MCF 10A (cell line): ENCODE results near the gene CRACDL. TPM values are rescaled to one million over a fixed set of nuclear protein-coding genes. Genes with fewer than 3 reads are reported as not detected.

Experiments used
- BruUV-seq: library from RNA; stranded (reverse); fragments of 400-500 nt; replicated peaks from 2 replicates; lab custom pipeline; 2021; lab: Mats Ljungman, UMichigan
- CTCF ChIA-PET: fragments of 300-600 bp; sonication (Branson Sonifier 250); formaldehyde crosslinking; extraction: SDS; loops from one replicate; lab custom pipeline; 2021; ENCODE audit warnings: antibody characterized with exemption, inconsistent platforms; lab: Yijun Ruan, JAX
- POLR2A ChIA-PET: fragments of 300-600, 350-650 bp; sonication (Branson Sonifier 250); formaldehyde crosslinking; extraction: SDS; loops from one replicate; lab custom pipeline; 2020; ENCODE audit warnings: antibody characterized with exemption, inconsistent platforms; lab: Yijun Ruan, JAX
- DNase-seq: peaks from one replicate; pipeline ENCODE4 v3.0.0-alpha.2; 2018; ENCODE audit not compliant: unreplicated experiment
- H3K27ac Mint-ChIP-seq: one replicate; pipeline ENCODE4 v1.8.0; 2022; ENCODE audit warnings: mild to moderate bottlenecking, low read depth, mixed read lengths; ENCODE audit not compliant: unreplicated experiment
- H3K27me3 Mint-ChIP-seq: one replicate; pipeline ENCODE4 v1.8.0; 2022; ENCODE audit warnings: mixed read lengths; ENCODE audit not compliant: insufficient read depth, unreplicated experiment
- H3K36me3 Mint-ChIP-seq: one replicate; pipeline ENCODE4 v1.8.0; 2022; ENCODE audit warnings: mild to moderate bottlenecking, moderate library complexity, mixed read lengths; ENCODE audit not compliant: insufficient read depth, unreplicated experiment
- H3K4me1 Mint-ChIP-seq: one replicate; pipeline ENCODE4 v1.8.0; 2022; ENCODE audit warnings: mixed read lengths; ENCODE audit not compliant: insufficient read depth, unreplicated experiment
- H3K4me3 Mint-ChIP-seq: one replicate; pipeline ENCODE4 v1.8.0; 2022; ENCODE audit warnings: mild to moderate bottlenecking, moderate library complexity, mixed read lengths; ENCODE audit not compliant: unreplicated experiment
- H3K9me3 Mint-ChIP-seq: one replicate; pipeline ENCODE4 v1.8.0; 2022; ENCODE audit warnings: mixed read lengths; ENCODE audit not compliant: unreplicated experiment
- intact Hi-C: fragments of 100-400 bp; cut with micrococcal nuclease; formaldehyde crosslinking; loops from 2 replicates; pipeline ENCODE4 v1.14.1; 2022
- total RNA-seq: library from RNA; stranded (reverse); gene quantifications from 2 replicates; pipeline ENCODE4 v1.2.3, GENCODE V29; 2022
- TF ChIP-seq, protein P1 (sequence below): fragments of 200-600 bp; IDR thresholded peaks from one replicate; pipeline ENCODE4 v1.8.0; 2022; ENCODE audit warnings: antibody characterized with exemption, mild to moderate bottlenecking; ENCODE audit not compliant: unreplicated experiment

Gene CRACDL
- total RNA-seq, 1 experiment from 2014 or later, result 12.9 TPM

GRCh38 chr2:98896416-98896815, 39.6 kb downstream of the CRACDL start:
- H3K27me3 Mint-ChIP-seq, result no peaks in the 10 kb centered on the region
- no peaks in the 10 kb centered on the region for H3K4me1 Mint-ChIP-seq
- no peaks in the 10 kb centered on the region for H3K9me3 Mint-ChIP-seq
- no peak overlapping the region for H3K27ac Mint-ChIP-seq
- TF ChIP-seq, protein P1, sequence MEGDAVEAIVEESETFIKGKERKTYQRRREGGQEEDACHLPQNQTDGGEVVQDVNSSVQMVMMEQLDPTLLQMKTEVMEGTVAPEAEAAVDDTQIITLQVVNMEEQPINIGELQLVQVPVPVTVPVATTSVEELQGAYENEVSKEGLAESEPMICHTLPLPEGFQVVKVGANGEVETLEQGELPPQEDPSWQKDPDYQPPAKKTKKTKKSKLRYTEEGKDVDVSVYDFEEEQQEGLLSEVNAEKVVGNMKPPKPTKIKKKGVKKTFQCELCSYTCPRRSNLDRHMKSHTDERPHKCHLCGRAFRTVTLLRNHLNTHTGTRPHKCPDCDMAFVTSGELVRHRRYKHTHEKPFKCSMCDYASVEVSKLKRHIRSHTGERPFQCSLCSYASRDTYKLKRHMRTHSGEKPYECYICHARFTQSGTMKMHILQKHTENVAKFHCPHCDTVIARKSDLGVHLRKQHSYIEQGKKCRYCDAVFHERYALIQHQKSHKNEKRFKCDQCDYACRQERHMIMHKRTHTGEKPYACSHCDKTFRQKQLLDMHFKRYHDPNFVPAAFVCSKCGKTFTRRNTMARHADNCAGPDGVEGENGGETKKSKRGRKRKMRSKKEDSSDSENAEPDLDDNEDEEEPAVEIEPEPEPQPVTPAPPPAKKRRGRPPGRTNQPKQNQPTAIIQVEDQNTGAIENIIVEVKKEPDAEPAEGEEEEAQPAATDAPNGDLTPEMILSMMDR, result no peak
- CTCF ChIA-PET, result interaction anchor here (0.7 kb wide), 1 partner anchor 15 kb away, joined by 3 read pairs; no protein-coding TSS in a partner anchor
- H3K36me3 Mint-ChIP-seq, result no peaks in the 10 kb centered on the region
- no peak for DNase-seq
- BruUV-seq, result no TSS peak
- intact Hi-C loops, result no loop called here
- no peak overlapping the region for H3K4me3 Mint-ChIP-seq
- POLR2A ChIA-PET, result no interaction called here

DNA sequence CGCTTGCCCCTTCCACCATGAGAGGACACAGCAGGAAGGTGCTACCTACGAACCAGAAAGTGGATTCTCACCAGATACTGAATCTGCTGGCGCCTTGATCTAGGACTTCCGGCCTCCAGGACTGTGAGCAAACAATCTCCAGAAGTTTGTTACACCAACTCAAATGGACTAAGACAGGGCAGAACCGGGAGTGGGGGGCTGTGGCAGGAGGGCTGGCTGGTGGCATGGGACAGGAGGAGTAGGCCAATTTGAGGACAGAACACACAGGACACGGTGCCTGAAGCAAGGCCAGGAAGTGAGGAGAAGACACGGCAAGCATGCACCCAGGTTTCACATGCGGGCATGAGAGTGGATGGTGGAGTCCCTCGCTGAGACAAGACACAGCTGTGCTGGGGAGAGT, 40.1 kb downstream of the CRACDL start:
- intact Hi-C loops, result no loop called here
- Mint-ChIP-seq H3K9me3 (no peaks in the 10 kb centered on the region), H3K27ac (no peak overlapping the region), H3K27me3 (no peaks in the 10 kb centered on the region), H3K36me3 (no peaks in the 10 kb centered on the region), H3K4me3 (no peak overlapping the region), H3K4me1 (no peaks in the 10 kb centered on the region)
- TF ChIP-seq, protein P1, result no peak
- CTCF ChIA-PET, result interaction anchor here (0.7 kb wide), 1 partner anchor 15 kb away, joined by 3 read pairs; no protein-coding TSS in a partner anchor
- POLR2A ChIA-PET, result no interaction called here
- no TSS peak for BruUV-seq
- DNase-seq, result no peak

- no peaks in the 10 kb centered on the region for H3K36me3 Mint-ChIP-seq
- H3K27me3 Mint-ChIP-seq, result no peaks in the 10 kb centered on the region
- TF ChIP-seq, protein P1, result no peak
- CTCF ChIA-PET, result no interaction called here
- H3K4me3 Mint-ChIP-seq, result no peak overlapping the region
- BruUV-seq, result no TSS peak
- H3K4me1 Mint-ChIP-seq, result no peaks in the 10 kb centered on the region
- H3K9me3 Mint-ChIP-seq, result no peaks in the 10 kb centered on the region
- intact Hi-C loops, result no loop called here
- POLR2A ChIA-PET, result no interaction called here
- DNase-seq, result no peak
- H3K27ac Mint-ChIP-seq, result no peak overlapping the region
Observed at GRCh38 chr2:98895221-98895620, 40.8 kb downstream of the CRACDL start.

GRCh38 chr2:98894331-98895000, 41.6 kb downstream of the CRACDL start:
- H3K27me3 Mint-ChIP-seq, result no peaks in the 10 kb centered on the region
- no peak for DNase-seq
- no peaks in the 10 kb centered on the region for H3K36me3 Mint-ChIP-seq
- no peak overlapping the region for H3K27ac Mint-ChIP-seq
- TF ChIP-seq, protein P1, result no peak
- intact Hi-C loops, result no loop called here
- ChIA-PET CTCF (no interaction called here), POLR2A (no interaction called here)
- H3K4me1 Mint-ChIP-seq, result no peaks in the 10 kb centered on the region
- no peak overlapping the region for H3K4me3 Mint-ChIP-seq
- BruUV-seq, result no TSS peak
- H3K9me3 Mint-ChIP-seq, result no peaks in the 10 kb centered on the region
